ENCODE data around the gene PPID. TPM values are rescaled to one million over a fixed set of nuclear protein-coding genes. Genes with fewer than 3 reads are reported as not detected.

The PPID gene
- polyA plus RNA-seq, result 90.0 and 91.6 TPM in 2 replicates

DNA sequence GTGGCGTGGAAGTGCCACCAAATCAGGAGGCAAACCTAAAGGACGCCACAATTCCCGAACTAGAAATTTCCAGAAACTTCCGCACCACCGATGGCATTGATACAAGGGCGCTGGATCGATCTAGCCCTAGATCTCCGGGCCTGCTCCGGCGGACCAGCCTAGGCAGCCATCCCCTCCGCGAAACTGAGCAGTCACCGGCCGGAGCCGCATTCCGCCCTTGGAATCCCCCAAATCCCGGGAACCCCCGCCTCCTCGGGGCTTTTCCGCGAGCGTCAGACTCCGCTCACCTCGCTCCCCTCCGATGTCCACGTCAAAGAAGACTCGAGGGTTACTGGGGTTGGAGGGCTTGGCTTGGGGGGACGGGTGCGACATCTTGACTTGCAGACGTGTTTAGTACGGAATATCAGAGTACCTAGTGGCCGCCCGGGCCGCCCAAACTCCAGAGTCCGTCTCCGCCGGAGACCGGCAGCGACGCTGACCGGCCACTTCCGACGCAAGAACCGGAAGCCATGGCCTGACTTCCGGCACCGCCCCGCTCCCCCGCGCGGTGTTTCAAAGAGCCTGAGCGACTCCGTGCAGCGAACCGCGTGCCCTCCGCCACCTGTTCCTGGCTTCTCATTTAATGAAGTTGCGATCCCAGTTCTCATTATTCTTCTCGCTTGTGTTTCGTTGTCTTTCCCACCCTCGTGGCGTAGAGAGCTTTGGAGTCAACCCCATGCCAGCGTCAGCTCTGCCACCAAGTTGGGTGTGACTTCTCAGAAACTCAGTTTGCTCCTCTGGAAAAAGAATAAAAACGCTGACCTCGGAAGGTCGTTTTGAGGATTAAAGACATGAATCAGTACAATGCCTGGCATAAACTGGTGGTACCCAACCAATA, at the start of gene PPID:
PPID (minus strand) TSS at position 480 of the 877 bp plus-strand sequence; CDS start at position 372, 108 bp downstream.

DNA sequence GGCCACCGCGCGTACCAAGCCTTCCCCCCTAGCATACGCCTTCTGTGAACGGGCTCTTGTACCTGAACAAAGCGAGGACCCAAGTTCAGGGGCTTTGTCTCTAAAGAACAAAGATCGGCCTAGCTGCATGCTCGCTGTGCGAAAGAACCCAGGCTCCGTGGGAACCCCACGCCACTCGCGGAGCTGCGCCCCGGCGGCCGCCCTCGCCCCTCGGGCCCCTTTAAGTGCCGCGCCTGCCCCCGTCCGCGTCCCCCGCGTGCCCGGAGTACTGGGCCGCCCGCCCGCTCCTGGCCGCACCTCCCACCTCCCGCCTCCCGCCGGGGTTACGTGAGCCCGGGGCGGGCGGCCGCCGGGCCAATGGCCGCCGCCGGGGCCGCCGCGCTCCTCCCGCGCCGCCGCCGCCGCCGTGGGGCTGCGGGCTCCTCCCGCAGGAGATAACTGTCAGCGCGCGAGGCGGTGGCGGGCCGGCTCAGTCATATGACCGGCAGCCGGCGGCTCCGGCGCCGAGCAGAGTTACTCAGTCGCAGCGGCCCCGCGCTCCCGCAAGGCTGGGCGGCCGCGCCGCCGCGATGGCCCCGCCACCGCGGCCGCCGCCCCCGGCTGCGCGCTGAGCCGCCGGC, 45.5 kb upstream of the PPID start, which contains the start of gene FNIP2:
FNIP2 (plus strand) TSS at position 472 of the 620 bp plus-strand sequence. CDS start 187 bp downstream, outside the sequence.

DNA sequence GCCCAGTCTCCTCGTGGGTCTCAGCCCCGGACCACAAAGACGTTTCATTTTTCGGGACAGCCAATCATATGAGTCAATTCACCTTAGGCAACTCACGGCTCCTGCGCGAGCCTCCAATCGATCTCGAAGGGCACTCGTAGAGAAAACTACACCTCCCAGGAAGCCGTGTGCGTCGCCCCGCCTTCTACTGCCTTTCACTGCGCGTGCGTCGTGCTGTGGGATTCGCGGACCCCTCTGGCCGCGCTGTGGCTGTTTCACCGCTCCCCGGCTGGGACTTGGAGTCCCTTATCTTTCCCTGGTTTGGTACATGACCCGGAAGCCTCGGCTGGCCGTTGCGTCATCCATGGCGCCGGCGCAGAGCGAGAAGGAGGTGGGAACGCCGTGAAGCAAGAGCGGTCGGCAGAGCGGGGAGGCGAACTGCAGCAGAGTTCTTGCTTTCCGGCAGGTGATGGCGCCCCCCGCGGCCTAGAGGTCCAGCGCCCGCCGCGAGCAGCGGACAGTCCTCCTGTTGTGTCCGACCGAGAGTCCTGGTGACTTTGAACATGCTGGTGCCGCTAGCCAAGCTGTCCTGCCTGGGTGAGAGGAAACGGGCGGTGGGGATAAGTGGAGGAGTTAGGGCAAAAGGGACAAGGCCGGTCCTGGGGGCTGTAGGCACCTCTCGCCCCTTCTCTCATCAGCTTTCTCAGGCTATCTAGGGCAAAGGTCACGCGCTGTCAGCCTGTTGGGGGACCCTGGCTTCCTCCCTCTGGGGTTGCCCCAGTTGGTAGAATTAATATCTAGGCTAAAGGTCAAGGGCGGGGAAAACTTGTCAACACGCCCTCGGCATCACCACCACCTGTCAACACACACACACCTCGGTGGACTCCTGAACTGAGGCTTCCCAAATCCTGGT, 51.0 kb downstream of the PPID start, which contains the start of gene ETFDH:
ETFDH (plus strand) TSS at position 382 of the 892 bp plus-strand sequence; CDS start at position 543, 161 bp downstream.

DNA sequence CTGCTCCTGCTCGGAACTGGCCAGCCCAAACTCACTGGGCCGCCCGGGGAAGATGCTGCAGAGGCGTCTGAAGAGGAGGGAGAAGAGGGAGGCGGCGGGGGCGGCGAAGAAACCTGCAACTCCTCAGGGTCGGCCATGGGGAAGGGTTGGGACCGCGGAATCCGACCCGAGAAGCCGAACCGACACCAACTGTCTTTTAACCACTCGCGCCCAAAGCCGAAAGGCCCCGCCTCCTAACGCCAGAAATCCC, 51.6 kb downstream of the PPID start, which contains the start of gene C4orf46:
C4orf46 (minus strand) TSS at position 223 of the 250 bp plus-strand sequence; CDS start at position 137, 86 bp downstream.

Other genes starting within 250 kb of the PPID start
- 10.5 TPM in 1 of 2 replicates, not detected in the other for gene RXFP1, start 201.5 kb downstream of the PPID start, polyA plus RNA-seq
- 1.5 and 7.4 TPM in 2 replicates for gene C4orf46, start 51.5 kb downstream of the PPID start, polyA plus RNA-seq
- 26.5 and 30.0 TPM in 2 replicates for gene ETFDH, start 51.1 kb downstream of the PPID start, polyA plus RNA-seq
- gene FNIP2, start 45.6 kb upstream of the PPID start, polyA plus RNA-seq, result 7.0 and 7.6 TPM in 2 replicates